Muscle of back (tissue), 13 donors: ENCODE results near the gene OR52H1. TPM values are rescaled to one million over a fixed set of nuclear protein-coding genes. Genes with fewer than 3 reads are reported as not detected.
A peak's percentile ranks its signal among the peaks of the same experiment; 100 is the strongest.
"Not testable (repeated sequence)": the region's sequence is repeated elsewhere in the genome, so short reads cannot be mapped to it uniquely, and the experiment has no call there.

Source experiments
- DNase-seq, 3 donors: peaks; one replicate each; pipeline versions ENCODE4 v3.0.0 to v3.0.0-alpha.2; 2013
- long read RNA-seq, 9 donors: transcript quantifications; one replicate each; lab custom pipeline, GENCODE V29; 2026
- polyA plus RNA-seq, 10 donors: library from polyadenylated mRNA; unstranded; fragments of 120-200 nt; gene quantifications; one replicate each; pipeline ENCODE4 v1.2.1, GENCODE V29; 2013; ENCODE audit not compliant: insufficient read length in 10 of 10

OR52H1 gene
- not detected for polyA plus RNA-seq
- long read RNA-seq, donor 1 = 0 reads
- long read RNA-seq, donor 2 = 0 reads
- long read RNA-seq, donor 3 = 0 reads
- long read RNA-seq, donor 4 = 0 reads
- long read RNA-seq, donor 5 = 0 reads
- long read RNA-seq, donor 6 = 0 reads
- long read RNA-seq, donor 7 = 0 reads
- long read RNA-seq, donor 8 = 0 reads
- long read RNA-seq, donor 9 = 0 reads

DNA sequence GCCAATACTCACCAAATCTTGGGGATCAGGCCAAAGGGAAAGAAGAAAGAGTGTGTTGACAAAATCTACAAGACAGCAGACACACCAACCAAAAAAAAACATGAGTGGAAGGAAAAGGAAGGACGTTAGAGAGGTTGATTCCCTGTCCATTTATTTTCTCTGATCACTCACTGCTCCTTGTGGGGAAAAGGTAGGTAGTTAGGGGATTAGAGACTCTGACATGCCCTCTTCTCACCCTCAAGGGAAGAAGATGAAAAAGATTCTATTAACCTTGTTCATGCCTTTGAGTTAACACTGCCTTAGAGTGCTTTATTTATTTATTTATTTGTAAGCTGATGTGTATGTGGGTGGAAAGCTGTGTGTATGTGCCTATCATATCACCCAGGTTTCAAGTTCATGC is at the start of gene OR52H1:
TSS of gene OR52H1 (minus strand) at position 101 of the 400 bp plus-strand sequence. CDS start 3,035 bp downstream, outside the sequence.
- no peak for DNase-seq

GRCh38 chr11:5597953-5598352 is 49.6 kb upstream of the OR52H1 start:
- DNase-seq = no peak

- DNase-seq = peak; percentile 31 to 74 (median 46)
Measured at GRCh38 chr11:5596607-5597201, 48.4 kb upstream of the OR52H1 start, which contains the start of gene TRIM6. Gene TRIM6, plus strand, starts transcription at chr11:5596637. Its CDS starts 261 bp downstream, at chr11:5596898.

DNA sequence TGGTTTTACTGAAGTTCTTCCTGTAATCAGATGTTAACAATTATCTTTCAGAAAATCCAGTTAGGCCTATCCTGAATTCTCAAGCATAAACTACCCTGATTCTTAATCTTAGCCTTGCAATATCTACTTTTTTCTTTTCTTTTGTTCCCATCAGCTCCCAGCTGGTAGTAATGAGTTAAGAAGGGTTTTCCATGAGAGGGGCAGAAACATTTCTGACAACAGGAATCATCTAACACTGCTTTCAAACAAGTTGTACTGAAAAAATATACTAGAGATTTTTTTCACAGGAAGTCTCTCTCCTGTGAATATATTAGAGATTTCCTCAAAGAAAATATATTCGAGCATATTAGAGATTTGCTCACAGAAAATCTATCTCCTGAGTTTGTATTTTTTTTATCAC is 44.8 kb upstream of the OR52H1 start:
- no peak for DNase-seq

- DNase-seq = no peak
Measured at GRCh38 chr11:5592615-5593014, 44.3 kb upstream of the OR52H1 start.

DNA sequence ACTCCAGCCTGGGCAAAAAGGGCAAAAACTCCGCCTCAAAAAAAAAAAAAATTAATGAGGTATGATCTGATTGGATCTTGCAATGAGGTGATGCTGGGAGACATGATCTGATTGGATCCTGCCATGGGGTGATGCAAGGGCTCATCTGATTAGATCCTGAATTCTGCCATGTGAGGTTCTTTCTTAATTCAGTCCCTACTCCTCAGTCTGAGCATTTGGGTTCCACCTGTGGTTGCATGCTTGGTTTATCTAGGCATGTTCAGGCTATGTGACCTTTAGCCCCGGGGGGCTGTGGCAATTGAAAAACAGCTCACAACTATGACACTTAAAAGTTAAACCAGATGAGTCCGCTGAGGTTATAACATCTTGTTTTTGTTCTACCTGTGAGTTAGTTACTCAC is 43.3 kb upstream of the OR52H1 start:
- no peak for DNase-seq

DNA sequence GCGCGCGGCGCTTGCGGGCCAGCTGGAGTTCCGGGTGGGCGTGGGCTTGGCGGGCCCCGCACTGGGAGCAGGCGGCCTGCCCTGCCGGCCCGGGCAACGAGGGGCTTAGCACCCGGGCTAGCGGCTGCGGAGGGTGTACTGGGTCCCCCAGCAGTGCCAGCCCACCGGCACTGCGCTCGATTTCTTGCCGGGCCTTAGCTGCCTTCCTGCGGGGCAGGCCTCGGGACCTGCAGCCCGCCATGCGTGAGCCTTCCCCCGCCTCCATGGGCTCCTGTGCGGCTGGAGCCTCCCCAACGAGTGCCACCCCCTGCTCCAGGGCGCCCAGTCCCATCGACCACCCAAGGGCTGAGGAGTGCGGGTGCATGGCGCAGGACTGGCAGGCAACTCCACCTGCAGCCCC is 41.6 kb upstream of the OR52H1 start:
- not testable (repeated sequence) for DNase-seq

DNA sequence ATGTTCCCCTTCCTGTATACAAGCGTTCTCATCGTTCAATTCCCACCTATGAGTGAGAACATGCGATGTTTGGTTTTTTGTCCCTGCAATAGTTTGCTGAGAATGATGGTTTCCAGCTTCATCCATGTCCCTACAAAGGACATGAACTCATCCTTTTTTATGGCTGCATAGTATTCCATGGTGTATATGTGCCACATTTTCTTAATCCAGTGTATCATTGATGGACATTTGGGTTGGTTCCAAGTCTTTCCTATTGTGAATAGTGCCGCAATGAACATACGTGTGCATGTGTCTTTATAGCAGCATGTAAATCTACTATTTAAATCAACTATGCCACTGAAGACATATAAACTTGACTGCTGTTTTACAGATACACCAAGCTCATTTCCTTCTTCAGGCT is 36.1 kb upstream of the OR52H1 start:
- DNase-seq = not testable (repeated sequence)

DNA sequence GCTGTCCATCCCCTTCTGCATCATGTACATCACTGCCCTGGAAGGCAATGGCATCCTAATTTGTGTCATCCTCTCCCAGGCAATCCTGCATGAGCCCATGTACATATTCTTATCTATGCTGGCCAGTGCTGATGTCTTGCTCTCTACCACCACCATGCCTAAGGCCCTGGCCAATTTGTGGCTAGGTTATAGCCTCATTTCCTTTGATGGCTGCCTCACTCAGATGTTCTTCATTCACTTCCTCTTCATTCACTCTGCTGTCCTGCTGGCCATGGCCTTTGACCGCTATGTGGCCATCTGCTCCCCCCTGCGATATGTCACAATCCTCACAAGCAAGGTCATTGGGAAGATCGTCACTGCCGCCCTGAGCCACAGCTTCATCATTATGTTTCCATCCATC is 32.7 kb upstream of the OR52H1 start:
- no peak for DNase-seq

- DNase-seq = no peak
Measured at GRCh38 chr11:5580577-5580976, 32.2 kb upstream of the OR52H1 start, which contains the start of gene OR52B6. Gene OR52B6, plus strand, starts transcription at chr11:5580877. Its CDS starts 0 bp downstream, at chr11:5580877.

DNA sequence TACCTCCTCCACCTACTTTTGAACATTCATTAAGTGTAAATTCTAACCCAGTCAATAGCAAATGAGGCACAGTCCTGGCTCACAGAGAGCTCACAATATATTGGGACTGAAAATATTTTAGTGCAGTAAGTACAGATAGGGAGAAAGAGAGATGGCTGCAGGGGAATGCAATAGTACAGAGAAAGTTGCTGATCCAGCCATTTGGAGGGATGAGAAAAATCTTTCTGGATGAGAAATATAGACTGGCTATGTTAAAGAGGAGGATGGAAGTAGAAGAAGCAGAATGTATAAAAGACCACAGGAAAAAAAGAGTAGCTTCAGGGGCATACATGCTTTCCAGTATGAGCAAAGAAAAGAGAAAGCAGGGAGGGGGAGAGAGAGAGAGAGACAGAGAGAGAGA is 28.8 kb upstream of the OR52H1 start:
- no peak for DNase-seq

DNA sequence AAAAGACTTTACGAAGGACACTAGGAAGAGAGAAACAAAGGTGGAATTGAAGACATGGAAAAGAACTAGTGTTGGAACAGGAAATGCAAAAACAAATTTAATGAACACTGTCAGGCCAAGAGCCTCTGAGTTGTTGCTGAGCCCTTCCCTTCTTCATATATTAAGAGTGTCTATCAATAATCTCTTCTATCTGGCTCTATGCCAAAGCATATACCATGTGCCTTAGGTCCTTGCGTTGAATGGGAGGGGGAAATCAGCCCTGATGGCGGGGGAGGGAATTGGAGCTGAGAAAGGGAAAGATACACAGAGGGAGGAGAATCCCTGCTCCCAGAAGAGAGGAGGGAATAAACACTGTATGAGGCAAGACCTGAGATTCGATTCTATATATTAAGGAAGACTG is 26.8 kb upstream of the OR52H1 start:
- DNase-seq = no peak

DNA sequence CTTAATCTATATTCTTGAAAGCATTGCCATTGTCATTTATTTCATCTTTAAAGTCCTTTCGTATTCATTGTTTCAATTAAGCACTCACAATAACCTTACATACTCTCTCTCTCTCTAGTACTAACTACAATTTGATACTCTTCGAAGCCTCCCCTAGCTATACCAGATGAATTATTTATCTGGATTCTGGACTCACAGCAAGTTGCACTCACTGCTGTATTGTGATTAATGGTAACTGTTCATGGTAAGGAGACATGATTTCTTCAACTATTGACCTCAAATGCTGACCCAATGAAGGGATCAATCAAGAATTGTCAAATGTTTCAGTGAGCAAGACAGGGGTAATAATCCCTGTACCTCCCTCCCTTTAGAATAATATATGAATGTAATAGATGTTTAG is 26.3 kb upstream of the OR52H1 start:
- no peak for DNase-seq

DNA sequence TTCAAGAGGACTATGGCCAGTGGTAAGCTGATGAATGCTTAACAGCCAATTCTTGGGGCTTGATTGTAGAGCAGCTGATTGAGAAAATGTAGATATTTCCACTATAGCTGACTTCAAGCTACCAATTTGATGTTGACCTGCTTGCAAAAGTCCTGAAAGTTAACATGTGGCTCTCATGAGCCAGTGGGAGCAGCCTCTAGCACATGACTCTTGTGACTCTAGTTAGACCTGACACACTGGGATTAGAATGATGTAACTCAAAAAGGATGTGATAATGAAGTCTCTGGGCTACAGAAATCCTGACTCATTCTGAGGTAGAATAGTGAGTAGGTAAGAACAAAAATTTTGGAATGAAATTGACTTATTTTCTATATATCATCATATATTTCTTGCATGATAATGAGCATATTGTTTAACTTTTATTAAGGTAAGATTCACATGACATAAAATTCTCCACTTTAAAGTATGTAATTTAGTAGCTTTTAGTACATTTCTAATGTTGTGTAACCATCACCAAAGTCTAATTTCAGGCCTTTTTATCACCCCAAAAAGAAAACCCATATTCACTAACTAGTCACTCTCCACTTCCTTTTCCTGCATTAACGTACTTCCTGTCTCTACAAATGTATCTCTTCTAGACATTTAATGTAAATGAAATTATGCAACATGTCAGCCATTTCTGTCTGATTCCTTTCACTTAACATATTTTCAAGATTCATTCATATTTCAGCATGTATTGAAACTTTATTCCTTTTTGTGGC is 16.1 kb upstream of the OR52H1 start:
- DNase-seq = no peak

- DNase-seq = no peak
Measured at GRCh38 chr11:5557751-5558150, 9.4 kb upstream of the OR52H1 start.

GRCh38 chr11:5556596-5557188 is 8.4 kb upstream of the OR52H1 start:
- DNase-seq = no peak

DNA sequence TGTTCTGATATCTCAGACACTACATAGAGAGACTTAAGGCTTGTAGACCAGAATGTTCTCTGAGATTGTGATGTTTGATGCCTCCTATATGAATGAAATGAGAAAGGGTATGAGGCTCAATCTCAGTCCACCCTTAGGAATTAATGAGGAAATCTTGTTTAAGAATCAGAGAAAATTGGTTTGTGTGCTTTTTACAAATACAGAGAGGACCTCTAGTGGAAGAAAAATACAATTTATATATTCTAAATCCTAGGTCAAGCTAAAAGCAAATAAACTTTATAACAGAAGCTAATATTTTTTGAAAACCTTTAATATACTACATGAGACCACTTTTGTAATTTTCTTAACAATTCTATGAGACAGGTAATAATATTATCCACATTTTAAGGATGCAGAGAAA is 5.0 kb upstream of the OR52H1 start:
- no peak for DNase-seq

DNA sequence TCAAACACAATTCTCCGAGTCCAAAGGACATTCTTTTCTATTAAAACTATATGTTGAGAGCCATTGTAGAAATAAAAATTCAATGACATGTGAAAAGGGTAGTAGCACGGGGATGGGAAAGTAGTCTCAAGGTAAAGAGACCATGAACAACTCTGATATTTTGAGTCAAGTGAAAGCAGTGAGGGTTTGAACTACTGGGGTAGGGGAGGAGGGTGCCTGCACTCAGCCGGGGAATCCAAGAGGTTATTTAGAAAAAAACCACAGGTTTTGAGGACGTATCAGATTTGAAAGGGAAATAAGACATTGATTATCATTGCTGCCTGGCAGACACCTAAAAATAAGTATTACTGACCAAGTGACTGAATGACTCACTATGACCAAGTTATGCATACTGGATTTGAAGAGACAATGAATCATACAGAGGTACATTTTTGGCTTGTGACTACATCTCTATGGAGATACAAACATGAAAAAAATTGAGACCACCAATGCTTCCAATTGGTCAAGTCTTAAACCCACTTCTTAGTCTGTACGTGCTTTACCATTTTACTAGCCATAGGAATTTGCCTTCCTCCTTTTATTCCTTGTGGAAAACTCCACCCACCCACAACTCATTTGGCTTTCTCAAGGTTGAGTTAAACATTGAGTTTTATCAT is 2.2 kb upstream of the OR52H1 start:
- DNase-seq = peak in 1 of 3 donors; percentile 84

- no peak for DNase-seq
Measured at GRCh38 chr11:5547982-5548381, 358 bp downstream of the OR52H1 start.

GRCh38 chr11:5546457-5546856 is 1.9 kb downstream of the OR52H1 start:
- no peak for DNase-seq

DNA sequence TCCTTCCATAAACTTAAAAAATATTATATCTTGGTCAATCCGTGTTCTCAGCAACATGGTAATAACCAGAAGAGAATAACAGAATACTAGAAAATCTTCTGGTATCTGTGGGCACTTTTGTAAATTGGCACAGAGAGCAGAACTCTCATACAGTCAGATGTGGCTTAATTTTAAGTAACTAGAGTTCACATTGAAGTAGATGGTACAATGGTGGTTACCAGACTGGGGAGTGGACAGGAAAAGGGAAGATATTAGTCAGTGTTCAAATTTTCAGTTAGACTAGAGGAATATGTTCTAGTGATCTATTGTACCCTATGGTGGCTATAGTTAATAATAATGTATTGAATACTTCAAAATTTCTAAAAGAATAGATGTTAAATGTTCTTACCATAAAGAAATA is 6.9 kb downstream of the OR52H1 start:
- no peak for DNase-seq

DNA sequence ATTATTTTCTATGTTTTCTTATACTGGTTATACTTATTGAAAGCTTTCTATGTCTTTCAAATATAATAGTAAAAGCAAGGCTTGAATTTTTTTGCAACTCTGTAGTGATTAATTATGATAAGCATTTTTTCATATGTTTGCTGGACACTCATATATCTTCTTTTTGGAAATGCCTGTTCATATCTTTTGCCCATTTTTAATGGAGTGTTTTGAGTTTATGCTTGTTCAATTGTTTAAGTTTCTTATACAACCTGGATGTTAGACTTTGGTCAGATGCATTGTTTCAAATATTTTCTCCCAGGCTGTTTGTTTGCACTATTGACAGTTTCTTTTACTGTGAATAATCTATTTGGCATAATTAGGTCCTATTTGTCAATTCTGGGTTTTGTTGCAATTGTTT is 11.9 kb downstream of the OR52H1 start:
- no peak for DNase-seq
